GM18870 (cell line): ENCODE measurements around the gene FLNB.

Experiments
- ATAC-seq: cut with Tn5 transposase; IDR thresholded peaks from one replicate; pipeline ENCODE4 v1.9.1; 2021; ENCODE audit warnings: moderate library complexity; ENCODE audit not compliant: unreplicated experiment

Gene FLNB

DNA sequence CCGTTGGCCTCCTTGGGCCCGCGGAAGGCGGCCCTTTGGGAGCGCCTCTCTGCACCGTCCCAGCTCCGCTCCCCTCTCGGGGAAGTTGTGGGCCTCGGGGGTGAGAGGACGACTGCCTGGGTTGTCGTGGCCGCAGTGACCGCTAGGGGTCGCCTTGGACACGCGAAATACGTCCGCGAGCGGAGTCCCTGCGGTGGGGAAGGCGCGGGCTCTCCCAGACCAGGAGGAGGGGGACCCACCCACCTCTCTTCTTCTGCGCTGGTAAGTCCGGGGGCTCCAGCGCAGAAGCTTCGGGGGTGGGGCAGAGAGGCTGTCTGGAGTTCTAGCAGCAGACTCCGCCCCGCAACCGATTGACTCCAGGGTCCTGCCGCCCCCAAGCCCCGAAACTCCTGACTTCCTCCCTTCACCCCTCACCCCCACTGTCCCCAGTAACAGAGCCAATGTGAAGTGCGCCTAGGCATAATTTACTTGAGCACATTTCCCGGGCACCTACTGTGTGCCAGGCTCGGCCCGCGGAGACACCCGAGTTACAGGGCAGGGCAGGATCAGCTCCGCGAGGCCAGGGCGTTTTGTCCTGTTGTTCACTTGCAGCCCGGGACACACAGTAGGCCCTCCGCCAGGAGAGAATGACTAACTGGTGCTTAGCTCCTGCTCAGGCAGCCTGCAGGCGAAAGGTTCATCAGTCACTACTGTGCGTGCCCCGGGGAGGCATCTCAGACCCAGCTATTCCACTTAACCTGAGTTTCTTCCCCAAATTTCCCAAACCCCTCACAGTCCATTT, 169.7 kb downstream of the FLNB start:
- ATAC-seq: no peak

DNA sequence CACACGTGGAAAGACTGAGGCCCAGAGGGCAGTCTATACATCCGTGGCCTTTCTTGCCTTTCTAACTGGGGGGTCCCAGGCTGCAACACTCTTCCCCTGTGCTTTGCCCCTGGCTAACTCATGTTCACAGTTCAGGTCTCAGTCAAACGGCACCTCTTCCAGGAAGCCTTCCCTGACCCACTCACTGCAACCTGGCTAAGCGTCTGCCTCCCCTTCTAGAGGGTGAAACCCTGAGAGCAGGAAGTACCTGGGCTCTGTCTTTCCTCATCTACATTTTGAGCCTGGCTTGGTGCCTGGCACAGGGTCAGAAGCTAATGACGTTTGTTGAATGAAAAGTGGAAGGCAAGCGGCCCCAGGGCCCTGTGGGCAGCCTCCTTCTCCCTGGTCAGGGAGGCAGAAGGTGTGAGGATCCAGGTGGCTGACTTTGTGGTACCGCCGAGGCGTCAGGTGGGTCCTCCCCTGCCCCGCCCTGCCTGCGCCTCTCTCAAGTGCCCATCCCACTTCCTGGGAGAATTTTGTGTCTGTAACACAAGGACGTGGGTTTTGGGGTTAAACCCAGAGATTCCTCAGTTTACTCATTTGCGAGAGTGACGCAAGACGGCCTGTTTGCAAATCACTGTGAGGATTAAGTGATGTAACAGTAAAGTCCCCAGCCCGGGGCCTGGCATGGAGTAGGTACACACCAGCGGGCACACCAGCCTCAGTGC, 170.5 kb downstream of the FLNB start:
- ATAC-seq: no peak

DNA sequence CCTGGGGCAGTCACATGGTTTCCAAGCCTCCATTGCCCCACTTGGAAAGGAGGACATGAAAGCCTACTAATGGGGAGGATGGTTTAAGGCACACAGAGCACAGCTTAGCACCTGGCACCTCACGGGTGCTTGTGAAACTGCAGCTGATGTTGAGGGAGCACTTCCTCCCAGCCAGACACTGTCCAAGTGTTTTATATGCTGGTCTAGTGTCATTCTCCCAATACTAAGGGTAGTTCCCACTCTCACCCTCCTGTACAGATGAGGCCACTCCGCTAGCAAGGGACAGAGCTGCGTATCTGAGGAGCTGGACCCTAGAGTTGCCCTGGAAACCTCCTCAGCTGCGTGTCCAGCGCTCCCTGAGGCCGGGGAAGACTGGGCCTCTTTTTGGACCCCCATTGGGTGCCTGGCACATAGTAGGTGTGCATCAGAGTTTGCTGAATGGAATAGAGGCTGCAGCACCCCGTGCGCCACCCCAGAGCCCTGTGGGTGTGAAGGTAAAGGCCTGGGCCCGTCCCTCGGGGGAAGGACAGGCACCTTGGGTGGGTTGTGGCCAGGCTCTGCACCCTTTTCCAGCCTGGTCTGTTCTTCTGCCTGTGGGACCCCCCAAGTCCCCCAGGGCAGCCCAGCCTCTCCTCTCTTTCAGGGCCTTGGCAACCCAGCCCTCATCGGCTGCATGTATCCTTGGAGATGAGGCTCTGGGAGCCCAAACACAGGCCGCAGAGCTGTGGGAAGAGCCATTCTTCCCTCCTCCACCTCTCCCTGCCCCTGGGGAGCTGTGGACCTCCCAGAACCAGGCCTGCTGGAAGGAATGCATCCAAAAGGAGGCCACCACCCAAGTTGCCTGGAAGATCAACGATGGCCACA, 171.2 kb downstream of the FLNB start:
- no peak for ATAC-seq

DNA sequence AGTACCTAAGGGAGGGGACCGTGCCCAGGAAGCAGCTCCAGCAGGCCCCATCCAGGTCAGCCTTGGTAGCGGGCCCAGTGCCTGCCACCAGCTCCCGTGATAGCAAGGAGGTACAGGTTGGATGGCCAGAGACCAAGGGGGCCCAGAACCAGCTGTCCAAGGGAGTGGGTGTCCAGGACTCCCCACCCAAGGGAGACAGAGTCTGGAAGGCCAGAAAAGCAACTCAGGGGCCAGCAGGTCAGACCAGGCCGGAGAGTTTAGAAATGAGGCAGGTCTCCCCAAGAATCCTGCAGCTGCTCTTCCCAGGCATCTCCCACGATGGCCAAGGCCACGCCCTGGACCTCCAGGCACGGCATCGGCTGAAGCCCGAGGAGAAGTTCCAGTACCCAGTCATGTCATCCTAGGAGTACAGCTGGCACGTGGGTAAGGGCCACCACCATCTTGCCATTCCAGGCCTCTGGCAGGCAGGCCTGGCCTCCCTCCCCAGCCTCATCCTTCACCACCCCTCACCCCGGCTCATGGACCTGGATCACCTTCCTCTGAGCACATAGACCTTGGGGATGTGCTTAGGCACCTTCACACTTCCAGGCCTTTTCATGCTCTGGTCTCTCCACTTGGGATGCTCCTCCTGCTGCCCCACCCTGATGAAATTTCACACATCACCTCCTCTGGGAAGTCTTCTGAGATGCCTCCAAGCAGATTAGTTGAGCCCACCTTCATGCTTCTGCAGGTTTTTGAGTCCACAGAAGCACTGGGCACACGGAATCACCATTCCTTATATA, 172.1 kb downstream of the FLNB start:
- no peak for ATAC-seq

DNA sequence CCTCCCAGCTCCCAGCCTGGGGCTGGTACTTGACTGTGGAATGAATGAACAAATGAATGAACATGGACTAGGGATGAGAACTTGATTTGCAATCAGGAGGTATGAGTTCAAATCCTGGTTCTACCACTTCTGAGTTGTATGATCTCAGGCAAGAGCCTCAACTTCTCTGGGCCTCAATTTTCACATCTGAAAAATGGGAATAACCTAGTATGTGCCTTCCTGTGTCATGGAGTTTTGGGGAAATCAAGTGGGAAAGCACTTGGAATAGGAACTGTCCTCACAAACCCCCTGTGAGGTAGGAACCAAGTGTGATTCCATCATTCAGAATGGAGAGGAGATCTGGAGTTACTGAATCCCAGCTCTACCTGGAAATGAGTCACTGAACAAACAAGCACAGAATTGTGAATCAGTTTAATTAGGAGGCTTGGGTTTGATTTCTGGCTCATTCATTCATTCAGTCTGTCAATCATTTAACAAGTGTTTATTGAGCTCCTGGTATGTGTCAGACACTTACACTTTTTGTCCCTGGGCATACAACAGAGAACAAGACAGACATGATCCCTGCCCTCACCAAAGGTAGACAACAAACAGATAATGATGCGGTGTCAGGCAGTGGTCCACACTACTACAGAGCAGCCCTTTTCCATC, 172.8 kb downstream of the FLNB start:
- ATAC-seq: no peak

DNA sequence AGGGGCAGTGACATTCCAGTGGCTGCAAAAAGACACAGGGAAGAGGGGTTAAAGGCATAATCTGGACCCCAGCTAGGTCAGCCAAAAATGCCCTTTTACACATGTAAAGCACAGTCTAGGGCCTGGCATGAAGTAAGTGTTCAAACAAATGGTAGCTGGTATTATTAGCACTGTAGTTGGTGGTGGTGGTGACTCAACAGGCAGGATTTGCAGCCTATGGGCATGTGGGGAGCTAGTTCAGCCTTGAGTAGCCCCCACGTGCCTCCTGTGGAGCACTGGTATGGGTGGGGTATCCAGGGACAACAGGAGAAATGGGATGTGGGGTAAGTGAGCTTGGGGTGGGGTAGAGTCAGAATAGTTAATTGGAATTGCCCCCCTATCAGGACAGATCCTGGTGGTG, 175.0 kb downstream of the FLNB start:
- ATAC-seq: no peak

DNA sequence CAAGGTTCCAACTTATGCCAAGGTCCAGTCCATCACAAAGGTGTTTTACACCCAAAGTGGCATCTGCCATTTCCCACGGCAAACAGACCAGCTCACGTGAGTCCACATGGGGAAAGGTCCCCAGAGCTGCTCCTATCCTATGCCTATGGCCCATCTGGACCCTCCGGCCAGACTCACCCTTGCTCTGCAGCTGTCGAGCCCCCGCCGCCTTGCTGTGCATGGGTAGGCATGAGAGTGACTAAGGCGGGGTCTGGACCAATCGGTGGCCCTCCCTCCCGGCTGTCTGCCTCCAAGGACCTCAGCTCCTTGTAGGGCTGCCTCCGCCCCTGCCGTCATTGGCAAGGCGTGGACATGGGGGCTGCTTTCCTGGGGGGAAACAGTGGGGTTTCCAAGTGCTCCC, 175.7 kb downstream of the FLNB start:
- ATAC-seq: no peak

DNA sequence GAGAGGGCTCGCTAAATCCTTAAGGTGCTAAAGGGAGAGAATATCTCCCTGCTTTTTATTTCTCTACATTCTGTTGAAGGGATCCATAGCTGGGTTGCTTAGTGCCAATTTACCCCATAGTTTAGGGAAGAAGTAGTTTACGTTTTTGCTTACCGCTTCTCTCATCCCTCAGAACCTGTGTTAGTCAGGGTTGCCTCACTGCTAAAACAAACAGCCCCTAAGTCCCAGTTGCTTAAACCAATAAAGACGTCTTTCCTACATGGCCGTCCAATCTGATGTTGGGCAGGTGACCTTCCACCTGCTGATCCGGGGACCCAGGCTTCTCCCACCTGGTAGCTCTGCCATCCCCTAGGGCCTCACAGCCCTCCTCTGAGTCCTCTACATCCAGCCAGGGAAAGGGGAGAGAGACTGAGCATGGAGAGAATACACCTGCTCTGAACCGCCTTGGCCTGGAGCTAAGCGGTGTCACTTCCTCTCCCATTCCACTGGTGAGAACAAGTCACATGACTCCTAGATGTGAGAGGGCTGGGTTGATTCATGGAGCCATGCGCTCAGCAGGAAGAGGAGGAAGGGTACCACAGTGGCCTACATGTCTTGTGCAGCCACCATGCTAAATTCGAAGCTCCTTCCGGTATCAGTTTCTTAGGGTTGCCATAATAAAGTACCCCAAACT, 176.2 kb downstream of the FLNB start:
- no peak for ATAC-seq

DNA sequence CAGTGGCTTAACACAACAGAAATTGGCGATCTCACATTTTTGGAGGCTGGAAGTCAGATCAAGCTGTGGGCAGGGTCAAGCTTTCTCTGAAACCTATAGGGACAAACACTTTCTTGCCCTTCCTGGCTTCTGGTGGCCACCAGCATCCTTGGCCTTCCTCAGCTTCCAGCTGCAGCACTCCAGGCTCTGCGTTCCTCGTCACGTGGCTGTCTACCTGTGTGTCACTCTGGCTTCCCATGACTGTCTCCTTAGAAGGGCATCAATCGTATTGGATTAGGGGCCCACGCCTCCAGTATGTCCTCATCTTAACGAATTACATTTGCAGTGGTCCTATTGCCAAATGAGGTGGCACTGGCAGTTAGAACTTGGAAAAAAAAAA, 176.7 kb downstream of the FLNB start:
- ATAC-seq: no peak

DNA sequence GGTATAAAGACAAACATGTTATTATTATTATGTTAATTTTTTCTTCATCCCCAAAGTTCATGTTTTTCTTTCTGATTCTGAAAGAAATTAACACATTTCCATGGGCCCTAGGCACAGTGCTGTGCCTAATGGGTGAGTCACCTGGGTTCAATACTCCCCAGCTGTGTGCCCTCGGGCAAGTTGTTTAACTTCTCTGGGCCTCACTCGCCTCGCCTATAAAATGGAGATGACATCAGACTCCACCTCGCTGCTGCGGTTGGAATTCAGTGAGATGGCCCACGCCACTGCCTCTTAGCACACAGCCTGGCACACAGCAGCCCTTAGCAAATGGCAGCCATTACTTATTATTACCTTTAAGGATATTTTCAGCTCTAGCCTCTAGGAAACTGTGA, 179.9 kb downstream of the FLNB start:
- no peak for ATAC-seq

DNA sequence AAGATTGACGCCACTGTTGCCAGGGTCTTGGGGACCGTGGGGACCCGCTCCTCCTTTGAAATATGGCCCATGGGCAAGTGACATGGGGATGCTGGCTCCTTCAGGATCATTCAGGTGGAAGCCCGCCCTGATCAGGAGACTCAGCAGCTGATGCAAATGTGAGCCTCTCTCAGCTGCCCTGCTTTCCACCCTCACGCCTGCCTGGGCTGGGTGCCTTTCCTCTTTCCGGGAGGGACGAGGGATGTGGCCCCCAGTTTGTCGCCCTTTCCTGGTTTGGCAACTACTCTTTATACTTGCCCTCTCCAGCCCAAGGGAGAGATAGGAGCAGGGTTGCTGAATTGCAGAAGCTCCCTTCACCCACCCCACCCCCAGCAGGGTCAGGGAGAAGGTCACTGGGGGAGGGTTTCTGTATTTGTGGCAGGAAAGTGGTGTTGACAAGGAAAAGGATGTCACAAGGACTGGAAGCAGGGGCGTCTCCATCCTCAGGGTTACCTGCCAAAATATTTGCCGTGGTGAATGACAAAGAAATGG, 180.8 kb downstream of the FLNB start:
- no peak for ATAC-seq

DNA sequence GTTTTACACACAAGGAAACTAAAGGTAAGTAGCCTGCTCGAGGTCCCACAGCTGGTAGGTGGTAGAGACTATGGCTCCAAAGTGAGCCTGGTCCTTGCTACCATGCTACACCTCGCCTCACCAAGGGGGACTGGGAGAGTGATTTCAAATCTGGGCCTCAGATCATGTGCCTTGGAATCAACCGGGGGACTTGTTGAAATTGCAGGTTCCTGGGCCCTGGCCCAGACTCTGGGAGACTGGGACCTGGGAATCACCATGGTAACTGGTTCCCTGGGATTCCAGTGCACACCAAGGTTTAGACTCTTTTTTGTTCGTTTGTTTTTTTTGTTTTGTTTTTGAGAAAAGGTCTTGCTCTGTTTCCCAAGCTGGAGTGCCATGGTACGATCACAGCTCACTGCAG, 181.5 kb downstream of the FLNB start:
- no peak for ATAC-seq

DNA sequence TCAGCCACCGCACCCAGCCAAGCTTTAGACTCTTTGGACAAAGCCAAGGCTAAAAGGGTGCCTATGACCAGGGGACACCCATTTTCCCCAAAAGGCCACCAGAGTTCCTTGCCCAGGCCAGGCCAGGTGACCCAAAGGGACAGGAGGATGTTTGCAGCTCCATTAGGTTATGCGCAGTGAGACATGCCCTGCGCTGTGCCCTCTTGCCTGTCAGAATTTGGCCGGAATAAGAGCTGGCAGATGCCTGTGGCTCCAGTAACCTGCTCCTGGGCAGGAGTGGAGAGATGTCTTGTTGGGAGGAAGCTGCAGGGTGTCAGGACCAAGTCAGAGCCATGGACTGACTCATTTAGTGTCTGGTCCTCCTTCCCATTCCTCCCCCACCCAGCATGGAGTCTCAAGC, 182.1 kb downstream of the FLNB start:
- ATAC-seq: no peak

DNA sequence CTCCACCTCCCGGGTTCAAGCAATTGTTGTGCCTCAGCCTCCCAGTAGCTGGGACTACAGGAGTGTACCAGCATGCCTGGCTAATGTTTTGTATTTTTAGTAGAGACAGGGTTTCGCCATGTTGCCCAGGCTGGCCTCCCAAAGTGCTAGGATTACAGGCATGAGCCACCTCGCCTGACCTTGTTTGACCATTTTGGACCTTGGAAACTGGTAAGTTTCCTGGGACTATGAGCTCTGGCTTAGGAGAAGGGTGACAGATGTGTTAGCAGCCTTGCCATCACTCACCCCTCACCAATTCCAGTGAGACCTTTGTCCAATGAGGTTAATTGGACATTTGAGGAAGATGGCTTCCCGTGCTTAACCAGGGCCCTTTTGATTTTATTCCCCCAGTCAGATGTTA, 182.7 kb downstream of the FLNB start:
- ATAC-seq: no peak

DNA sequence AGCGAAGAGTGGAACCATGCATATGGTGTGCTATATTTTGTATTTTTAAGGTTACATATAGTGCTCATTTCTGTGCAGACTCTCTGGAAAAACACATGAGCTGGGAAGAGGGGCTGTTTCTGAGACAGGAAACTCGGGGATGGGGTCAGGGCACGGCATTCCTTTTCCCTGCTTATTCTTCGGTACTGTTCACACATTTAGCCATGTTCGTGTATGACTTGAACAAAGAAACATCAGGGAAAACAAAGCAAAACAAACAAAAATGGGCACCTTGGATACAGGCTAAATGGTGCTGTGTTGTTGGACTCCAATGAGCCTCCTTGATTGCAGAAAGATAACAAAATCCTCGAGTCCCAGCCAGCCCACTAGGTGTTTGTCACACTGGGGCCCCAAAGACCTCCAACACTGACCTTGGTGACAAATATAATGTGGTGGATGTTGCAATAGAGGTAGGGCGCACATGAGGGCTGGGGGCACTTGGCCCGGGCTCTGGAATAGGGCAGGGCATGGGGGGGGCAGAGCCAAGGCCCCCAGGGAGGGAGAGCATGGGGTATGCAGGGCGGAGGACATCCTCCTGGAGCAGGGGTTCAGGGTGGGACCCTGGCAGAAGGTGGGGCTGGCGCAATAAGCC, 183.3 kb downstream of the FLNB start:
- ATAC-seq: no peak

DNA sequence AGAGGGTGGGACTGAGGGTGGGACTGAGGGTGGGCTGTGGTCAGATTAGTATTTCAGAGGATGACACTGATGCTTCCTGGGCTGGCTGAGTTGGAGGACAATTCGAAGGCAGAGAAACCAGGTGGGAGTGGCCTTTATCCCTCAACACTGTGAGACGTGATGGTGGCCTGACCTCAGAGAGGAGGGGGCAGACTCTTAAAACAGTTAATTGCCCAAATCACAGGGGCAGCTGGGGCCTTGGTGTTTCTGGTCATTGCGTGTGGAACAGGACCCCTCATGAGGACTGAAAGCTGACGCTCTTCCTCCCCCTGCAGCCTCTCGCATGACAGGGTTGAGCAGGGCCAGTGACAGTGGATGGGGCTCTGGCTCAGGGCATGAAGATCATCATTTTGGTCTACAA, 183.8 kb downstream of the FLNB start:
- ATAC-seq: no peak

DNA sequence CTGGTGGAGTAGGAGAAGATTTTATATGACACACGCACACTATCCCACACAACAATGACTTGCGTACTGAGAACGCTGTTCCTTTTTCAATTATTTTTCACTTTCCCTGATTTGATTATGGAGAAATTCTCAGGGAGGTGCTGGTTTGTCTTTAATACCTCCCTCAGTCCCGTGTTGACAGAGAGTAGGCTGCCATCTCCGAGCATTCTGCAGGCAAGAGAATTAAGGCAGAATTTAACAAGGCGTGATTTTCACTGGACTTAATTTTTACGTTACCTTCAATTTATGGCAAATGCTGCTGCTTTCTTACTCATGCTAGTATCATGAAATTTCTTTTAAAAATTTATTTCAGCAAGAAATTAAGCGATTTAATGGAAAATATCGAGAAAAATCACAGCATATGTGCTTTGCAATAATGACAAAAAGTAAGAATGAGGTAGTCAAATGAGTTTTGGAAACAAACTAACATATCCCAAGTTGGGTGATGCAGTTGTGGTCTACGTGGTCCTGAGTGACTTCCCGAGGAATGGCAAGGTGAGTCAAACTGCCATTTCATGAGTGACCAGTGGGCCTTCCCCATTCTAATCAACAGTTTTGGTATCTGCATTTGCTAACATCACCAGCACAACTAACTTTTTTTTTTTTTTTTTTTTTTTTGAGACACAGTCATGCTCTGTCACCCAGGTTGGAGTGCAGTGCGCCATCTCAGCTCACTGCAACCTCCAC, 185.6 kb downstream of the FLNB start:
- no peak for ATAC-seq

DNA sequence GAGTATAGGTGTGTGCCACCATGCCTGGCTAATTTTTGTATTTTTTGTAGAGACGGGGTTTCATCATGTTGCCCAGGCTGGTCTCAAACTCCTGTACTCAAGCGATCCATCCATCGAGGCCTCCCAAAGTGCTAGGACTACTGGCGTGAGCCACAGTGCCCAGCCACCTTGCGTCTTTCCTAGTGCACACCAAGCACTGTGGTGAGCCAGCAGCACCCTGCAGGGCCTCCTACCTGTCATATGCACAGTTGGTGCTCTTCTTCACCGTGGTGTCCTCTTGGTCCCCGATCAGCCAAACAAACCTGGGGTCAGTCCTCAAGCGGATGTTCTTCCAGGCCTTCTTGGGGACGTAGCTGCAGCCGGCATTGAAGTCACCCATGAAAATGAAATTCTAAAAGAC, 189.4 kb downstream of the FLNB start:
- ATAC-seq: no peak

DNA sequence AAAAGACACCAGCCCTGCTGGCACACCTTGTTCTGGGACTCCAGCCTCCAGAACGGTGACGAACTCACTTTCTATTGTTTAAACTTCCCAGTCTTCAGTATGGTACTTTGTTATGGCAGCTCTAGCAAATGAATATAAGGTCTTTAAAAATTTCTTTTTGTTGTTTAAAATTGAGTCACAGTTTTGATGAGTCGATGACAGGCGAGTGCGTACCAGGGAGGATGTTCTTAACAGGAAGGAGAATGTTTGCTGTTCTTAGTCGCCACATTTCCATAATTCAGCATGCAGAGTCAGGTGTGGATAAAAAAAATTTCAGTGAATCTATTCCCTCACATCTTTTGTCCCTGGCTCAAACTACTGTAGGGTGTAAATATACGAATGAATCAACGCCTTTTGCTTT, 190.1 kb downstream of the FLNB start:
- ATAC-seq: no peak
